Measurements from ENCODE around the gene INSYN2B.
"Not testable (repeated sequence)": the region's sequence is repeated elsewhere in the genome, so short reads cannot be mapped to it uniquely, and the experiment has no call there.

INSYN2B gene

DNA sequence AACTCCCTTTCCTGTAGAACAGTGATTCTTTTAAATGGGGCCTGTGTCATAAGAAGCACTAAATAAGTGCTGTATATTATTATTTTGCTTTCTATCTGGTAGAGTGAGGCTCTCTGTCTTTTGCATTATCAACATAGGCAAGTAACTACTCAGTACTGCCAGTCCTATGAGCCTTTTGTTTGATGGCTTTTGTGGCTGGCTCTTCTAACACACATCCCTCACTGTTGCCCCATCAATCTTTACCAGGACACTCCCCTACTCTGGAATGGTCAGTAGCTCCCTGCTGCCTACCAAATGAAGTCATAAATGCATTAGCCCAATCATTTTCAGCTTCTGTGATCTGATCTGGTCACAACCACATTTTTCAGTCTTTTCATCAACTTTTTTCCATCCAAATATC lies 137.6 kb downstream of the INSYN2B start:
- no peak for DNase-seq

DNA sequence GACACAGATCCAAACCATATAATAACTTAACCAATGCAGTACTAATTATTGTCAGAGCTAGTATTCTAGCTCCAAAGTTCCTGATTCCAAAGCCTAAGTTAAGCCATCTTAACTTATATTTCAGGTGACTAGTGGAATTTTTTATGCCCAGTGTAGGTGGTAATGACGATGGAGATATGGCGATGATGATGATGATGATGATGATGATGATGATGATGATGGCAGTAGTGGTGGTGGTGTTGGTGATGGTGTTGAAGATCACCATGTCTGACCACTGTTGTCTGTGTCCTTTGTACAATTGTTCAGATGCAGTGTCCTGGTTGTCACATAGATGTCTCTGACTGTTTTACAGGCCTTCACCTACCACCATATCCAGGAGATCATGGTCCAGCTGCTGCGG lies 139.9 kb downstream of the INSYN2B start:
- DNase-seq: no peak

DNA sequence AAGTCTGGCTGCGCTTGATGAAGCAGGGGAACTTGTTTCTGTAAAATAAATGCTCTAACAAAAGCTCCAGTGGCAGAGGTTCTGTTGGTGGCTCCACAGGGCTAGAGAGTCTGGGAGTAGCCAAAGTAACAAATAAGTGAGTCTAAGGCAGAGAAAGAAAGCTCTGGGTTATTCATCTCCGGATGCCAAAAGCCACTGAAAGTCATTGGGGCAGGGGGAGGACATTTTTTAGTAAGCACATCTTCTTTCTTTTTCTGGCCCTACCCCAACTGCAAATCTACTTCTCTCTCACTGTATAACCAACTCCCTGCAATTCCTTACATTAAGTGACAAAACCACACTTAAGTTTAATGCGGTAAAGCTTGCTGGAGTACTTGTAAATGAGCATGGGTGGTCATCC lies 141.6 kb downstream of the INSYN2B start:
- no peak for DNase-seq

DNA sequence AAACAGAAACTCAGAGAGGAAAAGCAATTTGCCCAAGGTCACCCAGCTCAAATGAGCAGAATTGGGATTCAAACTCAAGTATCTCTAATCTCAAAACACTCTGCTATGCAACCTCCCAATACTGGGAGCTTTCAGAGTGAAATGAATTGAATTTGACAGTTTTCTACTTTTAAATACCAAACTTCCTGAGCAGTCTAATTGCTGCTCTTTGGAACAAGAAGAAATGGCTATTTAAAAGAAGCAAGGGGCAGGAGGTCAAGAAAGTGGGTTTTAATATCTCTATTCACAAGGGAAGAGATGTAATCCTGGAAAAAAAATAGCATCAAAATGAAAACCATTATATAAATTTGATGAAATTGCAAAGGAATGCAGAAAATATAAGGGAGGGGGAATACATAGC lies 142.6 kb downstream of the INSYN2B start:
- no peak for DNase-seq

DNA sequence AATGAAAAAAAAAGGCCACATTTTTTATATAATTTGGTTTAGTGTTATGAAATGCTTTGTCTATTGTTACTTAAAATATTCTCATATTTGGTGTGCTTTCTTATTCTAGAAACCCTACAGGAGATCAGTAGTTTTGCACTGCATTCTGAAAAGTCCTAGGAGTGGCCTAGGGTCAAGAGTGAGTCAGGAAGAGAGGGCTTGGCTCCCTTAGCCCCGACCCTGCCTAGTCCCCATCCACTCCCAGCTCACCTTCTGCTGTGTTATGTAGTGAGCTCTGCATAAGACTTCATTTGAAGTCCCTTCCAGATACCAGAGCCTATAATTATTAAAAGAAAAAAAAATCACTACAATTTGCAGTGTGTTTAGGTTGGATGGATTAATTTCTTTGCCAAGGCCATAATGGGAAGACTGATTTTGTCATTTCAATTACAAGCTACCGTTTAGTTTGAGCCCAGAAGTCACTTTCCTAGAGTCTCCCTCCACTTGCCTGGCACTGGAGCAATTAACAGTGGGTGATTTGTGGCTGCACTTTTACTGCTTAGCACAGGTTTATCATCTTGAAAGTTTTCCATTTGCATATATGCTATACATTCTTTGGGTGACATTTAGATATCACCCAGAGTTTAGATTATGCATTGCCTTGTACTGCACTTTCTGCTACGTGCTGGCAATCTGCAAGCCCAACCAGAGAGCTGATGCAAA lies 143.3 kb downstream of the INSYN2B start:
- no peak for DNase-seq

DNA sequence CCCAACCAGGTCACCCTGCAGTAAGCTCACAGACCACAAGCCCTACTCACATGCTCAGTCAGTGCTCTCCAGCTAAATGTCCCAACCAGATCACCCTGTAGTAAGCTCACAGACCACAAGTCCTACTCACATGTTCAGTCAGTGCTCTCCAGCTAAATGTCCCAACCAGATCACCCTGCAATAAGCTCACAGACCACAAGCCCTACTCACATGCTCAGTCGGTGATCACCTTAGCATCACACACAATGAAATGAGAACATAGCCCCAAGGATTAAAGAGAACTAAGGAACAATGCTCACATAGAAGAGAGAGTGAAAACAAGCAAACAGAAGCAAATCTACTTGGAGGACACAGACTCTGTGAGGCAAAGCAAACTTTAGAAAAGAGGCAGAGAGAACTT lies 145.8 kb downstream of the INSYN2B start:
- DNase-seq: not testable (repeated sequence)

DNA sequence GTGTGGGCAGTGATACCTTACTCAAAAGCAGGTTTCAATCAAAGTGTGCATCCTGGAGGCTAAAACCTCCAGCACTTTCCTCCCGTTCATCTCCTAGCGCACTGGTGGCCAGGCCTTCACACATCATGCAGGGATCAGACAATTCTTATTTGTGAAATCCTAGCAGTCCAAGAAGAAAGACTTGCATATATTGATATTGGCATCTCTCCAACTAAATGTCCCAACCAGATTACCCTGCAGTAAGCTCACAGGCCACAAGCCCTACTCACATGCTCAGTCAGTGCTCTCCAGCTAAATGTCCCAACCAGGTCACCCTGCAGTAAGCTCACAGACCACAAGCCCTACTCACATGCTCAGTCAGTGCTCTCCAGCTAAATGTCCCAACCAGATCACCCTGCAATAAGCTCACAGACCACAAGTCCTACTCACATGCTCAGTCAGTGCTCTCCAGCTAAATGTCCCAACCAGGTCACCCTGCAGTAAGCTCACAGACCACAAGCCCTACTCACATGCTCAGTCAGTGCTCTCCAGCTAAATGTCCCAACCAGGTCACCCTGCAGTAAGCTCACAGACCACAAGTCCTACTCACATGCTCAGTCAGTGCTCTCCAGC lies 146.5 kb downstream of the INSYN2B start:
- not testable (repeated sequence) for DNase-seq

DNA sequence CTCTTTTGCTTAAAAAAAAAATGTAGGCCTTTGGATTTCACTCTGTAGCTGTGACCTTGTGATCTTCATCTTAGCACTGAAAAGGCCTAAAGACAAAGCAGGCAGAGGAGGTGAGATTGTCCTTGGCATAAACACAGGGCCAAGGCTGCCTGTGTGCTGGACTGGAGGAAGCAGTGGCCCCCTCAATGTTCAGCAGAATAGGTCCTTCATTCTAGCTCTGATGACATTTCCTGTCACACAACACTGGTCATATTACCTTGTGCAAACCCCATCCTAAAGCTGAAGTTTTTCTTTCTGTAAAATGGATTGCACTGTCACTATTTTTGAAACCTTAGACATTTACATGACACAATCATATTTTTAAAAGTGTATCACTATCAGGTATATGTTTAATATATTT lies 147.4 kb downstream of the INSYN2B start:
- DNase-seq: no peak

DNA sequence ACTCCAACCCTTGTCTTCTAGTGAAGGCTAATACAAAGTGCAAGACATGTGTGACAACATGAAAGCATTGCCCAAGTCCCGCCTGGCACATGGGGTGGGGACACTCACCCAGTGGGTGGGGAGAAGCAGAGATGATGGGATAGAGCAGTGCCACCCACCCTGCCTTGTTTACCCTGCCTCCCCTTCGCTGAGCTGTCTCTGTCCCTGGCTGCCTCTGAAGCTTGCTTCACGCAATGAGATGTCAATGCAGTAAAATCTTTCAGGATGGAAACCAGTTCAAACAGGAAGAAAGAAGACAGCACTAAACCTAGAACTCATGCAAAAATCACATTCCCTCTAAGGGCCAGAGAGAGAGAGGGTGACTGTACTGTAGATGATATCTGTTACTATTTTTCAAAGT lies 148.0 kb downstream of the INSYN2B start:
- no peak for DNase-seq

DNA sequence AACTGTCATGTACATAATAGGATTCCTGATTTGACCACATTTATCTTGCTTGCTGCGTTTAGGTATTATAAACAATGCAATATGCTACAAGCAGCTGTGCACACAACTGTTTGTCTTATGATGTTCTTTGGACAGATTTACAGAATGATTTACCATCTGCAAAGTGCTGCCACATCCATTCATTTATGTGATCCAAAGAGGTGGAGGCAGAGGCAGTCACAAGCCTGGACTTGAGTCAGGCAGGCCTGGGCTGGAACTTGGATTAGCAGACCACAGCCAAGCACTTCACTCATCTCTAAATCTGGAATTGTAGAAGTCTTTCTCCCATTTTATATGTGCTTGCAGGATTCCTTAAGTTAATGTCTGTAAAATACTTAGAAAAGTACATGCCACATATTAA lies 149.0 kb downstream of the INSYN2B start:
- DNase-seq: no peak

DNA sequence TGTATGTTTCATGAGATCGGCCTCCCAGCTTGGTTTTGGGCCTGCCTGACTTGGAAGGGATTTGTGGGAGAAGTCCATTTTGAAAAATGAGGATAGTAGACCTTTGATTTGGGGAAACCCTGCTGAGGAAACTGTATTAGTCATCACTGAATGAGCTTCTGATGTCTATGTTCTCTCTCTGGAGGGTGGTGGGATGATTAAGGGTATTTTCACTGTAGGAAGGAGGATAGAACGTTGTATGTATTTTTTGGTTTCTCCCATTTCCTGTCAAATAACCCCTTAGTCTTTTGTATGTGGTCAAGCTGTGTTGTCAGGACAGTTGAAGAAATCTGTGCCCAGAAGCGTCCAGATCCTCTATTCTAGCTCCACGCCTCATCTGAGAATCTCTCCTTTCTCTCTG lies 151.9 kb downstream of the INSYN2B start:
- DNase-seq: no peak

DNA sequence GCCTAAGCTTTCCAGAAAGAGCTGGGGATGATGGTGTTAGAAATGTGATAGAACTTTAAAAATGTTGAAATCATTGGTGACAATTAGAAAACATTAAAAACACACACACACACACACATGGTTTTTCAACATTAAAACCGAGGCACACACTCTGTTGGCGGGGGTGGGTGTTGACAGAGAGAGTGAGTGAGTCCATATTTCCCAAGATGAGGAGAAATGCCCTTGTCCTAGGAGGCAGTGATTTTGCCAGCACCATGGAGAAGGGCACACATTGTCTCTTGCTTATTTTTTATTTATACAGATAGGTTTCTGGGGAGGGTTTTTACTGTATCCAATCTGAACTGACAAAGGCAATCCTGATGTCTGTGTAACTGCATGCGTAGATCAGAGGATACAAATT lies 152.5 kb downstream of the INSYN2B start:
- DNase-seq: no peak

DNA sequence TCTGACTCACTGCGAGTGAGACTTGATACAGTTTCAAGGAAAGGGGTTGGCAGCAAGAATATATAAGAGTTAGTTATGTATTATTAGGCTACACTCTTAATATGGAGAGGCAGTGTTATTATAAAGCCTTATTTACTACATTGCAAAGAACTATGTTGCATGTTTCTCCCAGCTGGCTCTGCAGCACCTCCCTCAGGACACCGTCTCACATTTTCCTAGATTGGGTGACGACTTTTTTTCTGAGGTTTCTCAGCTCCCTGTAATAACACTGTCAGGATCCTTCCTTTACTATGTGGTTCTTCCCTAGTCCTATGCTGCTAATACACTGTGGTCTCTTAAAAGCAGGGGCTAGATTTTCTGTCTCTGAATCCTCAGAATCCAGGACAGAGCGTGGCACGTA lies 153.7 kb downstream of the INSYN2B start:
- DNase-seq: no peak

DNA sequence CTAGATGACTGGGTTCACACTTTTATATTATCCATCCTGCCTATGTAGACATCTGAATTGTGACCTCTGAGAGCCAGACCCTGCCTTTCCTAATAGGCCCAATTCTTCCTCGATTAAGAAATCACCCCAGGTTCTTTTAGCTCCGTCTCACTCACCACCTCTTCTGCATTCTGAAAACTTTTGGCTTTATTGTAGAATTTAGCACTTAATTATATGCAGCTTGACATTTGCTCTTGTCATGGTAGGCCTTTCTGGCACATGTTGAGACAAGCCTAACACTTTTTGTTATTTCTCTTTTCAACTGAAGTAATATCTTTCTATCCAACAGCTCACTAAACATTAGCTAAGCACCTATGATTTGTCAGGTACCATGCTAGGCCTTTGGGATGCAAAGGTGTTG lies 163.3 kb downstream of the INSYN2B start:
- no peak for DNase-seq

DNA sequence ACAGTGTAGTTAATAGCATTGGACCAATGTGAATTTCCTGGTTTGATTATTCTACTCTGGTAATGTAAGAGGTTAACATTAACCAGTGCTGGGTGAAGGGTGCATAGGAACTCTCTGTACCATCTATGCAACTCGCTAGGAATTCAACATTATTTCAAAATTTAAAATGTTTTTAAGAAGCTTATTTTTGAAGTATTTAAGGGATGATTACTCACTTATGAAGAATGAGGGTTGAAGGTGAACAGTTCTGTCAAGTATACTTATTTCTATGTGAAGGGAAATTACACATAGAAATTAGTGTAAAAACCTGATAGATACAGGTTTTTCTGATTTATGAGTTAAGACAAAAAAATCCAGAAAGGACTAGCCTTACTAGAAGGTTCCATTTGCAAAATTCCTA lies 165.8 kb downstream of the INSYN2B start:
- no peak for DNase-seq

All from CD4-positive, alpha-beta T cell treated with Interleukin-17A for 4 hours (primary cell).